Thymus (tissue), 11 donors: ENCODE measurements around the gene HOXC11. TPM values are rescaled to one million over a fixed set of nuclear protein-coding genes. Genes with fewer than 3 reads are reported as not detected.
A peak's percentile ranks its signal among the peaks of the same experiment; 100 is the strongest.

Source experiments
- DNase-seq, 9 donors: peaks; one replicate each; pipeline ENCODE4 v3.0.0-alpha.2; 2013; ENCODE audit warnings: low spot score in 9 of 9, low read depth in 6 of 9, missing footprints in 1 of 9
- H3K27ac ChIP-seq, 2 donors: one replicate each; pipeline ENCODE4 v1.5.1; 2013; ENCODE audit warnings: control low read depth in 1 of 2, low read depth in 1 of 2, low read length in 1 of 2, mild to moderate bottlenecking in 1 of 2, moderate library complexity in 1 of 2
- H3K27me3 ChIP-seq, 2 donors: one replicate each; pipeline ENCODE4 v1.5.1; 2013; ENCODE audit warnings: low read length in 1 of 2; ENCODE audit not compliant: control insufficient read depth in 2 of 2, insufficient read depth in 1 of 2
- H3K36me3 ChIP-seq, 2 donors: one replicate each; pipeline ENCODE4 v1.5.1; 2013; ENCODE audit warnings: low read length in 1 of 2, mild to moderate bottlenecking in 1 of 2, moderate library complexity in 1 of 2; ENCODE audit not compliant: control insufficient read depth in 2 of 2, insufficient read depth in 2 of 2
- H3K4me1 ChIP-seq, 2 donors: one replicate each; pipeline ENCODE4 v1.5.1; 2013; ENCODE audit warnings: low read length in 2 of 2; ENCODE audit not compliant: control insufficient read depth in 2 of 2, insufficient read depth in 2 of 2
- H3K4me3 ChIP-seq, 2 donors: one replicate each; pipeline ENCODE4 v1.5.1; 2013; ENCODE audit warnings: low read length in 2 of 2, control low read depth in 1 of 2, mild to moderate bottlenecking in 1 of 2
- H3K9me3 ChIP-seq, 2 donors: one replicate each; pipeline ENCODE4 v1.5.1; 2013; ENCODE audit warnings: low read length in 1 of 2, mild to moderate bottlenecking in 1 of 2; ENCODE audit not compliant: control insufficient read depth in 2 of 2, insufficient read depth in 1 of 2
- WGBS: extraction: QIAGEN DNeasy Blood & Tissue Kit; methylation state at CpG from one replicate; pipeline ENCODE4 v1.1.7; 2013; 5-methylcytosine and 5-hydroxymethylcytosine counted together
- polyA plus RNA-seq: library from polyadenylated mRNA; stranded (reverse); fragments of 200-250 nt; gene quantifications from one replicate; pipeline ENCODE4 v1.2.3, GENCODE V29; 2013
- total RNA-seq: library from RNA; stranded (reverse); fragments of 120-200 nt; gene quantifications from one replicate; pipeline ENCODE4 v1.2.4, GENCODE V29; 2013
- donor health status: healthy.

Gene HOXC11
- total and polyA plus RNA-seq, 2 donors, result 0.21 TPM; not detected in 1

DNA sequence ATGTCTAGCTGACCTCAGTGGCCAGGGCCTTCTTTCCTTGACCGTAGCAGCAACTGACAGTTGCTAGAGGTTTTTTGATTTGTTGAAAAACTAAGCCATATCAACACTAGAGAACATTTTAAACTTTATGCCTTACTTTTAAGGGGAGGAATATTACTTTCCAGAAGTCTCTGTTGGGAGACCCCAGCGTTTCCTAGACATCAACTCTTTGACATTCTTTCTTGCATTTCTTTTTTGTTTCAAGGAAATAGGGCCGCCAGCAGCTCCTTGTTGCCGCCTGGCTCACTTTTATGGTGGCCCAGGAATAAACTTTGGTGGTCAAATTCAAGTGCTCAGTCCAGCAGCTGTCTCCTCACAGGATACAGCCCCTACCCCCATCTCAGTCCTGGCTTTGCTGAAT is 2.5 kb upstream of the HOXC11 start:
- no peak overlapping the region for H3K27ac ChIP-seq
- no peak overlapping the region for H3K4me3 ChIP-seq
- no peak for DNase-seq
- H3K36me3 ChIP-seq, result no peaks in the 10 kb centered on the region
- WGBS, result 23% methylated on average over 4 of the region's 4 CpGs
- H3K27me3 ChIP-seq, result peaks cover 88 to 100% of the 10 kb centered on the region in 2 donors
- H3K4me1 ChIP-seq, result no peaks in the 10 kb centered on the region
- peaks cover 0 to 12% of the 10 kb centered on the region in 2 donors for H3K9me3 ChIP-seq

DNA sequence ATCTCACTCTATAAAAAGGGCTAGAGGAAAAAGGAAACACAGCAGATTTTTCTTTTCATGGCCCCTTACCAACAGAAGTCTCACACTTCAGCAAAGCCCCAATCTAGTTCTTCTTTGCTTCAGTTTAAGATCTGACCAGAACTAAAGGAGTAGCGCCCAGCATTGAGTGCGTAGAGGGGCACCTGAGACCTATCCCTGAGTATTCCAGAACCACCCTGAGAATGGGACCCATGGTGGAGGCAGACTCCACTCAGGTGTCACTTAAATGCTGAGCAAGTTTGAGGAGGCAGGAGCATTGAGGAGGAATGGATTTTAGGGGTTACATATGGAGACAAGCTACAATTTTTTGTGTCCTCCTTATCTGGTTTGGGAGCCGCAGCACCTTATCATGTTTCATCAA is 1.8 kb upstream of the HOXC11 start:
- H3K9me3 ChIP-seq, result peaks cover 0 to 16% of the 10 kb centered on the region in 2 donors
- H3K36me3 ChIP-seq, result no peaks in the 10 kb centered on the region
- no peak overlapping the region for H3K4me3 ChIP-seq
- no peak for DNase-seq
- H3K27me3 ChIP-seq, result peaks cover 87 to 100% of the 10 kb centered on the region in 2 donors
- H3K27ac ChIP-seq, result no peak overlapping the region
- no peaks in the 10 kb centered on the region for H3K4me1 ChIP-seq
- WGBS, result 71% methylated on average over 3 of the region's 3 CpGs

DNA sequence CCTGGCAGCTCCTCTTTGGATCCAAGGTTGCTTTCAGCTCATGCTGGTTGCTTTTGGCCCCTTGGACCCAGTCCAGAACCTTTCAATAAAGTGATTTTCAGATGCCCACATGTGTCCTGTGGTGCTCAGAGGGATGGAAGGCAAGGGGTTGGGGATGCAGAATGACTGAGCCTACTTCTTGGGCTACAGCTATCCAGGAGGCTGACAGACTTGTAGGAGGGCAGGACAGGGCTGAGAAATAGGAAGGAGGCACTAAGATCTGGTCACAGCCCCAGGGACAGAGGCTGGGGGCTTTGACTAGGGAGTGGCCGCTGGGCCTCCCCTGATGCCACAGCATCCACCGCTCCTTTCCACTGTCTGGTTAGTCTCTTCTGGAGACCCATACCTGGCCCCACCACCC is 1.2 kb upstream of the HOXC11 start:
- Histone ChIP-seq H3K4me3 (no peak overlapping the region), H3K27ac (no peak overlapping the region), H3K4me1 (no peaks in the 10 kb centered on the region), H3K36me3 (no peaks in the 10 kb centered on the region), H3K27me3 (peaks cover 87 to 100% of the 10 kb centered on the region in 2 donors), H3K9me3 (peaks cover 0 to 16% of the 10 kb centered on the region in 2 donors)
- 27% methylated on average over 2 of the region's 2 CpGs for WGBS
- no peak for DNase-seq

DNA sequence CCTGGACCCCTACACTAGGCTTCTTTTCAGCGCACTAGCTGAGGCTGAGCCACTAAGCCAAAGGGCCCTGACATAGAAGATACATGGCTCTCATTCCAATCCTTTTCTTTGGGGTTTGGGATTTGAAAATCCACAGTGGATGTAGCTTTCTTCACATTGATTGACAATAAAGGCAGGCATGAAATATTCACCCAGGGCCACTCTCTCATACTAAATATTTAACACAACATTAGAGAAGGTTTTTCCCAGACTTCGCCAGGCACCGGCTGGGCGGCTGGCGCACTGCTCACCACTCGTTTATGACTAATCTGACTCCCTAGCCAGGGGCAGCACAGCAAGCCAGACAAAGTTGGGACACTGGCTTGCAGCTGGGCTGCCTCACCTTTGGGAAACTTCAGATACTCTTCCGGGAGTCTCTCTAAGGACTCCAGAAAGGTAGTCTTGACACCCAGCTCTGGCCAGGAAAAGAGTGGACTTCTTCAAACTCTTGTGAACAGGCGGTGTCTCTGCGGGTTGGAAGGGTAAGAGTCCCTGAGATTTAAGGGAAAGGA is 699 bp upstream of the HOXC11 start:
- no peak overlapping the region for H3K27ac ChIP-seq
- no peak overlapping the region for H3K4me3 ChIP-seq
- peaks cover 0 to 16% of the 10 kb centered on the region in 2 donors for H3K9me3 ChIP-seq
- no peak for DNase-seq
- WGBS, result 31% methylated on average over 9 of the region's 9 CpGs
- no peaks in the 10 kb centered on the region for H3K4me1 ChIP-seq
- no peaks in the 10 kb centered on the region for H3K36me3 ChIP-seq
- H3K27me3 ChIP-seq, result peaks cover 87 to 100% of the 10 kb centered on the region in 2 donors

DNA sequence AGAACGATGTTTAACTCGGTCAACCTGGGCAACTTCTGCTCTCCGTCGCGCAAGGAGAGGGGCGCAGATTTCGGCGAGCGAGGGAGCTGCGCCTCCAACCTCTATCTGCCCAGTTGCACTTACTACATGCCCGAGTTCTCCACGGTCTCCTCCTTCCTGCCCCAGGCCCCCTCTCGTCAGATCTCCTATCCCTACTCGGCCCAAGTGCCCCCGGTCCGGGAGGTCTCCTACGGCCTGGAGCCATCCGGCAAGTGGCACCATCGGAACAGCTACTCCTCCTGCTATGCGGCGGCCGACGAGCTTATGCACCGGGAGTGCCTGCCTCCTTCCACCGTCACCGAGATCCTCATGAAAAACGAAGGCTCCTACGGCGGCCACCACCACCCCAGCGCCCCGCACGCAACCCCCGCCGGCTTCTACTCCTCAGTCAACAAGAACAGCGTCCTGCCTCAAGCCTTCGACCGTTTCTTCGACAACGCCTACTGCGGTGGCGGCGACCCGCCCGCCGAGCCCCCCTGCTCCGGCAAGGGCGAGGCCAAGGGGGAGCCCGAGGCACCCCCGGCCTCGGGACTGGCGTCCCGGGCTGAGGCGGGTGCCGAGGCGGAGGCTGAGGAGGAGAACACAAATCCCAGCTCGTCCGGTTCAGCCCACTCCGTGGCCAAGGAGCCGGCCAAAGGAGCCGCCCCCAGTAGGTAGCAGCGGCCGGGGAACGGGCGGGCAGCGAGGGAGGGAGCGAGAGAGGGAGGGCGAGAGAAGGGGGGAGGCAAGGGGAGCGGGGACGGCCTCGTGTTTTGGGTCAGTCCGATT is 513 bp downstream of the HOXC11 start:
- DNase-seq, result no peak
- no peak overlapping the region for H3K27ac ChIP-seq
- WGBS, result 5% methylated on average over 70 of the region's 71 CpGs
- no peaks in the 10 kb centered on the region for H3K36me3 ChIP-seq
- no peaks in the 10 kb centered on the region for H3K4me1 ChIP-seq
- H3K9me3 ChIP-seq, result peaks cover 0 to 16% of the 10 kb centered on the region in 2 donors
- peaks cover 86 to 100% of the 10 kb centered on the region in 2 donors for H3K27me3 ChIP-seq
- no peak overlapping the region for H3K4me3 ChIP-seq

DNA sequence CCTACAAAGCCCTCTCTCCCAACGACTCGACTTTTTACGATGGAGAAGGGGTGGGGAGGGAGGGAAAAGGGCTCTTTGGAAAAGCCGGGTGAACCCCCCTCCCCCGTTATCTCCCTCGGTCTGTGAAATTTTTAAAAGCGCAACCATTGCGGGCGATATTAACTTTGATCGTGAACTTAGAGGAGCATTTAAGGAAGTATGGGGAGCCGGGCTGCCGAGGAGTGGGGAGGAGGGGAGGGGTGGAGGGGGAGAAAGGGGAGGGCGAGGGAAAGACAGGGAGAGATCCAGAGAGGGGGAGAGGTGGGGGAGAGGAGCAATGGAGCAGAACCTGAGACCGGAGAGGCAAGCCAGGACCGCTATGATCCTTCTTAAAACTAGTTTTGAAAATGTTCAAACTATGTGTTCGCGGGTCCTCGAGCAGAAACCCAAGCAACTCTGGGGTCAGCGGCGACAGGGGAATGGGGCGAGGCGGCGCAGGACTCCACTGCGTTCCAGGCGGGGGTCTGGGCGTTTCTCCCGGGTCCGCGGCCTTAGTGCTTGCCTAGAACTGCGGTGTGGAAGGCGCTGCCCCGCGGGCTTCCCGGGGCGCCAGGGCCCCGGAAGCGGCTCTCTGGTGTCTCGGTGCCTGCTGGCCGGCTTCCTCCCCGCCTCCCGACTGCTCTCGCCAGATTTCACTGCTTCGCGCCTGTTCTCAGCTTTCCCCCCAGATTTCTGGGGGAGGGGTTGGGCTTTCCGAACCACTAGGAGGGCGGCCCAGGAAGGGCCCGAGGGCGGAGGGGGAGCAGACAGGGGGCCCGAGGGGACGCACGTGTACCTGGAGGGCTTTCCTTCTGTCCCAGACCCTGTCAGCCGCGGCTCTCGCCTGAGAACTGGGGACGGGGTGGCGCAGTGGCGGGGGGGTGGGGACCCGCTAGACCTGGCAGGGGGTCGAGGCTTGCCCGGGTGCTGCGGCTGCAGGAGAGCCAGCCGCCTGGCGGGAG is 1.4 kb downstream of the HOXC11 start, which contains the start of gene HOTAIR:
Gene HOTAIR, minus strand, starts transcription at position 871 of the 980 bp plus-strand sequence.
- peaks cover 87 to 100% of the 10 kb centered on the region in 2 donors for H3K27me3 ChIP-seq
- DNase-seq, result no peak

DNA sequence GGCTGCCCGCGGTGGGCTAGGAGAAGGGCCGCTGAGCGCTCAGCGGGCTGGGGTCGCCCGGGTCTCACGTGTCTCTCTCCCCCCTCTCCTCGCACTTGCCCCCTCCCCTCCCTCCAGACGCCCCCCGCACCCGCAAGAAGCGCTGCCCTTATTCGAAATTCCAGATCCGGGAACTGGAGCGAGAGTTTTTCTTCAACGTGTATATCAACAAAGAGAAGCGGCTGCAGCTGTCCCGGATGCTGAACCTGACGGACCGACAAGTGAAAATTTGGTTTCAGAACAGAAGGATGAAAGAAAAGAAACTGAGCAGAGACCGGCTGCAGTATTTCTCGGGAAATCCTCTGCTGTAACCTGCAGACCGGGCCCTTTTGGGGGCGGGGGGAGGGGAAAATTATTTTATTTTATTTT is 2.1 kb downstream of the HOXC11 start:
- 4% methylated on average over 25 of the region's 25 CpGs for WGBS
- Histone ChIP-seq H3K36me3 (no peaks in the 10 kb centered on the region), H3K9me3 (peaks cover 0 to 16% of the 10 kb centered on the region in 2 donors), H3K27ac (no peak overlapping the region), H3K4me1 (no peaks in the 10 kb centered on the region), H3K27me3 (peaks cover 87 to 100% of the 10 kb centered on the region in 2 donors), H3K4me3 (peak overlapping the region in 1 of 2 donors; percentile 30)
- no peak for DNase-seq

More for the DNA sequence above, 1.4 kb downstream of the HOXC11 start, which contains the start of gene HOTAIR:
- no peak within 1 kb of the TSS for H3K27ac ChIP-seq
- peak within 1 kb of the TSS in 1 of 2 donors; percentile 30 for H3K4me3 ChIP-seq
- peaks cover 0 to 16% of the 10 kb centered on the region in 2 donors for H3K9me3 ChIP-seq
- H3K36me3 ChIP-seq, result no peaks in the 10 kb centered on the region
- no peaks in the 10 kb centered on the region for H3K4me1 ChIP-seq
- 3% methylated on average over 63 of the region's 63 CpGs for WGBS

DNA sequence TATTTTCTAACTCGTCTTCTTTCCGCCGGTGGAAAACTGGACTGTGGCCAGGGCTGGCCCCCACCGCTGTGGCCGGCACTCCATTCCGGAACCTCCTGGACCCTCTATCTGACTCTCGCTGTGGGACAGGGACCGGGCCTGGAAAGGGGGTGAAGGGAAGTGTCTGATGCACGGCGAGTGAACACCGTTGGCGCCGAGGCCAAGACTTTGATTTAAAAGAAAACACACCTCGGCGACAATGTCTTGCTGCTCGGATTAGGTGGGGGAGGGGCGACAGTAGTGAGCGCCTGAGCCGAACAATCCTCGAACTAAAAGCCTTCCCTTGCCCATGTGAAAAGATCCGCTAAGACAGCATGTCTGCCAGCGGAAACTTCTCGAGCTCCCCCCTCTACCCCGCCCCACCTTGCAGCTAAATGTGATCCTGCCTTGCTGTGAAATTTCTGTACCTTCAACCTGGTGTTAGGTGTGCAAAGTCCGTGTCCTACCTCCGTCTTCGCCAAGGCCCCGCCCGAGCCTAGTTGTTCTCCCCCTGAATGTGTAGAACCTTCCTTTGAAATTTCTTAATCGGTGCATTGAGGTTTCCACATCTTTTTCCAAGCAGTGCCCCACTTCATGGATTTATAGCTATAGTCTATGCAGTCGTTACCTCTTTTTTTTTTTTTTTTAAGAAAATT is 2.7 kb downstream of the HOXC11 start:
- Histone ChIP-seq H3K4me1 (no peaks in the 10 kb centered on the region), H3K36me3 (no peaks in the 10 kb centered on the region), H3K9me3 (peaks cover 0 to 16% of the 10 kb centered on the region in 2 donors), H3K27me3 (peaks cover 85 to 100% of the 10 kb centered on the region in 2 donors), H3K4me3 (no peak overlapping the region), H3K27ac (no peak overlapping the region)
- DNase-seq, result no peak
- 9% methylated on average over 31 of the region's 31 CpGs for WGBS
